ENCODE data around the gene RABGEF1. TPM values are rescaled to one million over a fixed set of nuclear protein-coding genes. Genes with fewer than 3 reads are reported as not detected.

The RABGEF1 gene
- polyA plus RNA-seq, 1 of the 3 experiments (the other 2 are of a cell fraction), result 25.6 TPM

DNA sequence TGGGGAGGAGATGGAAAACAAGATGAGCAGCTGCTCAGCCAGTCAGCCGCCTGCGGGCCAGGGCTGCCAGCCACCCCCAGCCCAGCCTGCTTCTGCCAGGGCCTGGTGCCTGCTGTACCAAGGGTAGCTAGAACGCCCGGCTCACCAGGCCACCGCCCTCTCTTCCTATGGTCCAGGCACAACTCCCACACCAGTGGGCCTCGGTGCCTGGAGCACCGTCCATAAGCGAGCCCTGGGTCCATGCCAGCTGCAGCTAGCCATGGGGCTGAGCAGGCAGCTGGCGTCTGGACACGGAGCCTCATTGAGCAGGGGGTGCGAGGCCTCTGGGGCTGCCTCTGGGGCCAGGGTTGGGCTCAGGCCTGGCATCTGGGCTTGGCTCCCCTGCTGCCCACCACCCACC lies 8.5 kb upstream of the RABGEF1 start:
- H3K27me3 ChIP-seq (ENCODE audit: insufficient read depth), result no peaks in the 10 kb centered on the region
- no peaks in the 10 kb centered on the region for H3K9me3 ChIP-seq
- H3K27ac ChIP-seq (ENCODE audit: low read depth in 2 of 2, low read length in 1 of 2), result peak overlapping the region in 1 of 2 experiments; percentile 35; a peak in 1 of 4 replicates
- H3K9me2 ChIP-seq, result no peaks in the 10 kb centered on the region
- H4K20me1 ChIP-seq (ENCODE audit: insufficient read depth), result no peaks in the 10 kb centered on the region
- no peak overlapping the region for H2AFZ ChIP-seq (ENCODE audit: low read depth)
- H3K79me2 ChIP-seq (ENCODE audit: insufficient read depth), result peaks cover 5% of the 10 kb centered on the region; the same call in 1 of the 2 replicates
- H3K4me1 ChIP-seq (ENCODE audit: control insufficient read depth in 1 of 2, insufficient read depth in 2 of 2, low read depth in 1 of 2, low read length in 1 of 2), result peaks cover 0 to 14% of the 10 kb centered on the region in 2 experiments; a peak in 1 of 4 replicates
- no peak for TF ChIP-seq MEF2A (IDR thresholded peaks at IDR 0.05; ENCODE audit: borderline replicate concordance, low read depth)
- TF ChIP-seq, protein P1, sequence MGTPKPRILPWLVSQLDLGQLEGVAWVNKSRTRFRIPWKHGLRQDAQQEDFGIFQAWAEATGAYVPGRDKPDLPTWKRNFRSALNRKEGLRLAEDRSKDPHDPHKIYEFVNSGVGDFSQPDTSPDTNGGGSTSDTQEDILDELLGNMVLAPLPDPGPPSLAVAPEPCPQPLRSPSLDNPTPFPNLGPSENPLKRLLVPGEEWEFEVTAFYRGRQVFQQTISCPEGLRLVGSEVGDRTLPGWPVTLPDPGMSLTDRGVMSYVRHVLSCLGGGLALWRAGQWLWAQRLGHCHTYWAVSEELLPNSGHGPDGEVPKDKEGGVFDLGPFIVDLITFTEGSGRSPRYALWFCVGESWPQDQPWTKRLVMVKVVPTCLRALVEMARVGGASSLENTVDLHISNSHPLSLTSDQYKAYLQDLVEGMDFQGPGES (IDR thresholded peaks at IDR 0.05; ENCODE audit: low read depth, low read length), result no peak
- ChIA-PET POLR2A (interaction anchor here (1.8 kb wide), 1 partner anchor 8 kb away, joined by 7 read pairs; the partner anchor contains the start of gene RABGEF1), CTCF (no interaction called here)
- WGBS (ENCODE audit: low lambda C conversion rate), result 72% methylated on average over 7 of the region's 11 CpGs
- peaks cover 0 to 25% of the 10 kb centered on the region in 2 experiments for H3K36me3 ChIP-seq (replicated peaks in 1 of 2; ENCODE audit: control insufficient read depth in 1 of 2, insufficient read depth in 2 of 2, low read length in 1 of 2)
- DNase-seq, result peak; percentile 72
- peaks cover 7% of the 10 kb centered on the region for H3F3A ChIP-seq (replicated peaks; ENCODE audit: insufficient read depth)
- H3K4me2 ChIP-seq, result no peak overlapping the region
- no peak overlapping the region for H3K9ac ChIP-seq
- H3K4me3 ChIP-seq (ENCODE audit: low read depth in 2 of 2, low read length in 1 of 2), result no peak overlapping the region

GRCh38 chr7:66732439-66732838 lies 8.1 kb upstream of the RABGEF1 start:
- H3K9me2 ChIP-seq, result no peaks in the 10 kb centered on the region
- no peak for DNase-seq
- no peaks in the 10 kb centered on the region for H4K20me1 ChIP-seq (ENCODE audit: insufficient read depth)
- H3K9me3 ChIP-seq, result no peaks in the 10 kb centered on the region
- TF ChIP-seq GABPA (IDR thresholded peaks at IDR 0.05; ENCODE audit: low read depth) (no peak), TAF1 (IDR thresholded peaks at IDR 0.05; ENCODE audit: borderline replicate concordance, low read depth, low read length) (no peak), FOXJ3 (CRISPR knock-in tag; IDR thresholded peaks at IDR 0.05) (no peak), EZH2phosphoT487 (IDR thresholded peaks at IDR 0.05; ENCODE audit: borderline replicate concordance, low read depth) (no peak), RCOR1 (IDR thresholded peaks at IDR 0.05; ENCODE audit: low read length) (no peak), FOSL2 (IDR thresholded peaks at IDR 0.05; ENCODE audit: borderline replicate concordance, low read depth) (no peak), SIN3A (IDR thresholded peaks at IDR 0.05; ENCODE audit: borderline replicate concordance, low read depth, low read length) (no peak), REST (IDR thresholded peaks at IDR 0.05; ENCODE audit: low read depth, low read length) (no peak), RXRA (IDR thresholded peaks at IDR 0.05; ENCODE audit: borderline replicate concordance, low read depth) (no peak), CHD2 (IDR thresholded peaks at IDR 0.05; ENCODE audit: low read length, partially characterized antibody) (no peak), SMC3 (IDR thresholded peaks at IDR 0.05; ENCODE audit: low read depth, low read length) (no peak)
- TF ChIP-seq, protein P2, sequence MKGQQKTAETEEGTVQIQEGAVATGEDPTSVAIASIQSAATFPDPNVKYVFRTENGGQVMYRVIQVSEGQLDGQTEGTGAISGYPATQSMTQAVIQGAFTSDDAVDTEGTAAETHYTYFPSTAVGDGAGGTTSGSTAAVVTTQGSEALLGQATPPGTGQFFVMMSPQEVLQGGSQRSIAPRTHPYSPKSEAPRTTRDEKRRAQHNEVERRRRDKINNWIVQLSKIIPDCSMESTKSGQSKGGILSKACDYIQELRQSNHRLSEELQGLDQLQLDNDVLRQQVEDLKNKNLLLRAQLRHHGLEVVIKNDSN (IDR thresholded peaks at IDR 0.05; ENCODE audit: borderline replicate concordance, low read depth), result no peak
- TF ChIP-seq, protein P1 (IDR thresholded peaks at IDR 0.05; ENCODE audit: low read depth, low read length), result no peak
- TF ChIP-seq, protein P3, sequence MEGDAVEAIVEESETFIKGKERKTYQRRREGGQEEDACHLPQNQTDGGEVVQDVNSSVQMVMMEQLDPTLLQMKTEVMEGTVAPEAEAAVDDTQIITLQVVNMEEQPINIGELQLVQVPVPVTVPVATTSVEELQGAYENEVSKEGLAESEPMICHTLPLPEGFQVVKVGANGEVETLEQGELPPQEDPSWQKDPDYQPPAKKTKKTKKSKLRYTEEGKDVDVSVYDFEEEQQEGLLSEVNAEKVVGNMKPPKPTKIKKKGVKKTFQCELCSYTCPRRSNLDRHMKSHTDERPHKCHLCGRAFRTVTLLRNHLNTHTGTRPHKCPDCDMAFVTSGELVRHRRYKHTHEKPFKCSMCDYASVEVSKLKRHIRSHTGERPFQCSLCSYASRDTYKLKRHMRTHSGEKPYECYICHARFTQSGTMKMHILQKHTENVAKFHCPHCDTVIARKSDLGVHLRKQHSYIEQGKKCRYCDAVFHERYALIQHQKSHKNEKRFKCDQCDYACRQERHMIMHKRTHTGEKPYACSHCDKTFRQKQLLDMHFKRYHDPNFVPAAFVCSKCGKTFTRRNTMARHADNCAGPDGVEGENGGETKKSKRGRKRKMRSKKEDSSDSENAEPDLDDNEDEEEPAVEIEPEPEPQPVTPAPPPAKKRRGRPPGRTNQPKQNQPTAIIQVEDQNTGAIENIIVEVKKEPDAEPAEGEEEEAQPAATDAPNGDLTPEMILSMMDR (IDR thresholded peaks at IDR 0.05), result no peak
- TF ChIP-seq, protein P4, sequence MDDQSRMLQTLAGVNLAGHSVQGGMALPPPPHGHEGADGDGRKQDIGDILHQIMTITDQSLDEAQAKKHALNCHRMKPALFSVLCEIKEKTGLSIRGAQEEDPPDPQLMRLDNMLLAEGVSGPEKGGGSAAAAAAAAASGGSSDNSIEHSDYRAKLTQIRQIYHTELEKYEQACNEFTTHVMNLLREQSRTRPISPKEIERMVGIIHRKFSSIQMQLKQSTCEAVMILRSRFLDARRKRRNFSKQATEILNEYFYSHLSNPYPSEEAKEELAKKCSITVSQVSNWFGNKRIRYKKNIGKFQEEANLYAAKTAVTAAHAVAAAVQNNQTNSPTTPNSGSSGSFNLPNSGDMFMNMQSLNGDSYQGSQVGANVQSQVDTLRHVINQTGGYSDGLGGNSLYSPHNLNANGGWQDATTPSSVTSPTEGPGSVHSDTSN (IDR thresholded peaks at IDR 0.05), result no peak
- peaks cover 7% of the 10 kb centered on the region for H3F3A ChIP-seq (replicated peaks; ENCODE audit: insufficient read depth)
- no peaks in the 10 kb centered on the region for H3K27me3 ChIP-seq (ENCODE audit: insufficient read depth)
- H2AFZ ChIP-seq (ENCODE audit: low read depth), result no peak overlapping the region
- H3K4me3 ChIP-seq (ENCODE audit: low read depth in 2 of 2, low read length in 1 of 2), result no peak overlapping the region
- H3K36me3 ChIP-seq (replicated peaks in 1 of 2; ENCODE audit: control insufficient read depth in 1 of 2, insufficient read depth in 2 of 2, low read length in 1 of 2), result peaks cover 0 to 30% of the 10 kb centered on the region in 2 experiments
- no peak overlapping the region for H3K4me2 ChIP-seq
- H3K79me2 ChIP-seq (ENCODE audit: insufficient read depth), result peaks cover 10% of the 10 kb centered on the region; the same call in 1 of the 2 replicates
- ChIA-PET POLR2A (interaction anchor here (1.8 kb wide), 1 partner anchor 8 kb away, joined by 7 read pairs; the partner anchor contains the start of gene RABGEF1), CTCF (no interaction called here)
- peak overlapping the region in 1 of 2 experiments; percentile 35; a peak in 1 of 4 replicates for H3K27ac ChIP-seq (ENCODE audit: low read depth in 2 of 2, low read length in 1 of 2)
- H3K4me1 ChIP-seq (ENCODE audit: control insufficient read depth in 1 of 2, insufficient read depth in 2 of 2, low read depth in 1 of 2, low read length in 1 of 2), result peaks cover 0 to 14% of the 10 kb centered on the region in 2 experiments; a peak in 1 of 4 replicates
- WGBS (ENCODE audit: low lambda C conversion rate), result 96% methylated on average over 9 of the region's 9 CpGs
- no peak overlapping the region for H3K9ac ChIP-seq
